NCI-H146 (cell line): ENCODE measurements around the gene RPS6KC1.

Experiments used
- DNase-seq: peaks from one replicate; lab custom pipeline; 2025; lab: John Stamatoyannopoulos, UW

The RPS6KC1 gene

GRCh38 chr1:213231795-213232231 is 180.8 kb downstream of the RPS6KC1 start:
- peak; percentile 90 for DNase-seq

- no peak for DNase-seq
Measured at GRCh38 chr1:213242883-213243282, 191.8 kb downstream of the RPS6KC1 start.

GRCh38 chr1:213244664-213245091 is 193.6 kb downstream of the RPS6KC1 start:
- peak; percentile 68 for DNase-seq

DNA sequence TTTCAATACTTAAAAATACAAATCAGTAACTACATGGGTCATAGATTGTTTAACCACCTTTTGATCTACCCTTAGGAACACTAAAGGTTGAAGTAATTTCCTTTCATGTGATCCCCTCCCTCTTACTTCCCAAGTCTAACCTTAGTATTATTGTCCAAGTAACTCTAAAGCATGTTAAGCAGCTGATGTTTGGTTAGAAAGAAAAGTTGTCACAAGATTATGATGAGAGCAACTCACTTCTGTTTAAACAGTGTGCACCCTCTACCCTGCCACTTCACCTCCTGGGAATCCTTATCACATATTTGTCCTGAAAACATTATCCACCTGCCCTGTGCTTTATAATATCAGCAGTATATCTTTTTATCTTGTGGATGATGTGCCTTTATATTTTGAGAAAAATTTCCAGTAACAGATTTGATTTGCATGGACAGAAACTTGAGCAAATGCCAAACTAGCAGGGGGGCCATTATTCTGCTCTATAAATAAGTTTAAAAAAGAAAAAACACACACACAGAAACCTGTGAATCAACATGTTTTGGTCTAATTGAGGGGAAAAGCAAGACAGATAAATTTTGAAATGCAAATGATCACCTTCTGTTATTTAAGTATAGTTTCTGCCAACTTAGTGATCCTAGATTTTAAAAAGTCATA is 194.3 kb downstream of the RPS6KC1 start:
- peak; percentile 77 for DNase-seq

DNA sequence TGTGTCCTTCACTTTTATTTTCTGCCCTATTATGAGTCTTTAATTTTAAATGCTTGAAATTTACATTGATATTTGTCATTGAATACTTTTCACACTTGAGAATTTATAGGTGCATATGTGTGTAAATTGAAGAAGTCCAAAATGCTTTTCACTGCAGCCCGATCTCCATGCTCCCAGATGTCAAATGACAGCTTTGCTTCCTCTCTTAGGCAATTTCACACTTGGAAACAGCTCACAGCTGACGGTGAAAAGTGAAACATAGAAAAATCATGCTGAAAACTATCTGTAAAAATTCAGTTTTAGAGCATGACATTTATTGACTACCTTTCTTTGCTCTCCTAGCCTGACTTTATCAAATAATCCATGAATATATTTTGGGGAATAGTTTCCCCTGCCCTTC is 196.0 kb downstream of the RPS6KC1 start:
- no peak for DNase-seq

DNA sequence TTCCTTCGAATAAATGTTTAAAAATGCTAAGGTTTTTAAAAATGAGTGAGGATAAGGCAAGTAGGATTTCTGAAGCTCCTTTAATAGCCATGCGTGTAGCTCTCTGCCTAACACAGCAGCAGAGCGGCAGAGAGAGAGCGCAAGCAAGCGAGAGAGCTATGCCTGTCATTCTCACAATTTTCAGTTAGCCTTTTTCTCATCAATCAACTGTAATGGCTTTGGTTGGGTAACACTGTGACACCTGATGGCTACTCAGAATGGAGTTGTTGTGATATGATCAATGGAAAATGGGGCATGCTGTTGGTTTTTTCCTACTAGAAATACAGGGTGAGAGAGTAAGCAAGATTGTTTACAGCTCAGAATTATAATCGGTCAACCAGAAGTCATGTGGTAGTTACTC is 198.4 kb downstream of the RPS6KC1 start:
- DNase-seq, result no peak

- no peak for DNase-seq
Measured at GRCh38 chr1:213250041-213250440, 199.0 kb downstream of the RPS6KC1 start.

- no peak for DNase-seq
Measured at GRCh38 chr1:213250446-213250845, 199.4 kb downstream of the RPS6KC1 start.

DNA sequence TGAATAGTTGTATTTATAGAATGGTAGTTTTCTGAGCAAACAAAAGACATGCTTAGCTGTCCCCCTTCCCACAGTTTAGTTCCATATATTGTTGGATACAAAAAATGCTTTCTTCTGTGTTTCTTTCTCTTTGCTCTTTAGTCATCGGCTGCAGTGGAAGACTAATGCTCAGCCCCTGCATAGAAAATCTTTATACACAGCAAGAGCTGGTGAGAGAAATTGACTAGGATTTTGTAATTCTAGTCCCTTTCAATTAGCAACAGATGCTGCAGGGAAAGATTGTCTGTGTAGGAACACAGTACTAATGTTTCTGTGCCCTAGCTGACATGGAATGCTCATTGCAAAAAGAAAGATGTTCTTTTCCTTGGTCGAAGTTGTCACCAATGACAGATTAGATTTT is 200.9 kb downstream of the RPS6KC1 start:
- DNase-seq, result peak; percentile 76

DNA sequence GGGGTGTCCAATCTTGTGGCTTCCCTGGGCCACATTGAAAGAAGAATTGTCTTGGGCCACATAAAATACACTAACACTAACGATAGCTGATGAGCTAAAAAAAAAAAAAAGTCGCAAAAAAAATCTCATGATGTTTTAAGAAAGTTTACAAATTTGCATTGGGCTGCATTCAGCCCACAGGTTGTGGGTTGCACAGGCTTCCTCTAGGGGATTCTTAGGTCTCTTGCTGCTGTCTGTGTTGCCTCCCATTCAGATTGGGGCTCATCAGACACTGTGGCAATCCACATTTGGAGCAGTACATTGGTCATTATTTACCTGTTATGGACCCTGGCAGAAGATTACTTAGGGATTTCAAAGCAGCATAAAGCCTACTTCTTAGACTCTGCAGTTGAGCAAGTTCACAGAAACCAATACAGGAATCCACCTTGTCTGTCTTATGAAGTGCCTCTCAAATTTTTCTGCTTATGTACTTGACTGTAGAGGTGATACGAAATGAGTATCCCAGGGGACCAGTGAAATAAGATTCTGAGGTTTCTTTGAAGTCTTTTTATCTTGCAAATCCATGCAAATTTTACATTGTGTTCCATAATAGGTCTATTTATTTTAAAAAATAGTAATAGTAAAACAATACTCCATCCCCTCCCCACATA is 205.5 kb downstream of the RPS6KC1 start:
- no peak for DNase-seq

GRCh38 chr1:213260311-213261075 is 209.5 kb downstream of the RPS6KC1 start:
- peak; percentile 33 for DNase-seq

- no peak for DNase-seq
Measured at GRCh38 chr1:213264531-213264930, 213.5 kb downstream of the RPS6KC1 start.

DNA sequence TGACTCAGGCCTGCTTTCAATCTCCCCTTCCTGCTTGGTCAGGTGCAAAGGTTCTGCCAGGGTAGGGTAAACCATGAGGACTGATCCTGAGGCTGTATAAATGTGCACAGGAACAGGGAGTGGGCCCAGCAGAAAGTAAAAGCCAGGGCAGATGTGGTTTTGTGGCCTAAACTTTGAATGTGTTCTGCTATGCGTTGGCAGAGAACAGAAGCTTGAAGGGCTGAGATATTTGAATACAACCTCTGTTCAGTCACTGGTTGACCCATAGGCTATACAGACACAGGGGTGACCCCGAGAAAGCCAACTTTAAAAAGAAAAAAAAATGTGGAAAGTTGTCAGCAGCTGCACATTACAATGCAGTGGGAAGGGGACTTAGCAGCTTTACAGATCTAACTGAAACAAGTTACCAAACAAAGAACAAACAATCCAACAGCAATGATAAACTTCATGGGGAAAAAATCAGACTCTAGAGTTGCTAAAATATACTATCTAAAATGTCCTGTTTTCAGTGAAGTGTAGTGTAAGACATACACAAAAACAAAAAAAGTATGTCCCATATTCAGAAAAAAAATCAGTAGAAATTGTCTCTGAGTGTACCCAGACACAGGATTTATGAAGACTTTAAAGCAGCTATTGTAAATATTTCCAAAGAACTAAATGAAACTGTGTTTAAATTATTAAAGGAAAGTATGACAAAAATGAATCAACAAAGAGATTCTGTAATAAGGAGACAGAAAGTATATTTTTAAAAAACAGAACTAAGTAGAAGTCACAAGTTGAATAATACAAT is 216.1 kb downstream of the RPS6KC1 start:
- DNase-seq, result no peak

DNA sequence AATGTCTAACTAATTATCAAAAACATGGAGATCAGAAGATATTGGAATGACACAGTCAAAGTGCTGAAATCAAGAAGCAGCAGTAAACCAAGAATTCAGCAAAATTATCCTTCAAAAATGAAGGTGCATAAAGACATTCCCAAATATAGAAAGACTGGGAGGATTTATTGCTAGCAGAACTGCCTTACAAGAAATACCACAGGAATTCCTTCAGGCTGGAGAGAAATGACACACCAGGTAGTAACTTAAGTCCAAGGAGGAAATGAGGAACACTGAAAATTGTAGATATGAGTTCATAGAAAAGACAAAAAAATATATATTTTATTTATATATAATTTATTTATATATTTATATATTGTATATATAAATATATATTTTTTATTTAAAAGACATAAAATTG is 217.2 kb downstream of the RPS6KC1 start:
- no peak for DNase-seq

DNA sequence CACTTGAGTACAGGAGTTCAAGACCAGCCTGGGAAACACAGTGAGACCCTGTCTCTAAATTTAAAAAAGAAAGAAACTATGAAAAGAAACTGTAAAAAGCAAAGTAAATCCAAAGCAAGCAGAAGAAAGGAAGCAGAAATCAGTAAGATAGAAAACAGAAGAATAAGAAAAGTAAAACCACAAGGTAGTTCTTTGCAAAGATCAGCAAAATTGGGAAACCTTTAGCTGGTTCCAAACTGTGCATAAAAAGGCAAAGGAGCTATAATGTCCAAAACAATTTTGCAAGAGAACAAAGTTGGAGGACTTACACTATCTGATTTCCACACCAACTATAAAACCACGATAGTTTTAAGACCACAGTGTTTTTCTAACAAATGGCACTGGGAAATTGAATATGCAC is 218.8 kb downstream of the RPS6KC1 start:
- DNase-seq, result no peak

DNA sequence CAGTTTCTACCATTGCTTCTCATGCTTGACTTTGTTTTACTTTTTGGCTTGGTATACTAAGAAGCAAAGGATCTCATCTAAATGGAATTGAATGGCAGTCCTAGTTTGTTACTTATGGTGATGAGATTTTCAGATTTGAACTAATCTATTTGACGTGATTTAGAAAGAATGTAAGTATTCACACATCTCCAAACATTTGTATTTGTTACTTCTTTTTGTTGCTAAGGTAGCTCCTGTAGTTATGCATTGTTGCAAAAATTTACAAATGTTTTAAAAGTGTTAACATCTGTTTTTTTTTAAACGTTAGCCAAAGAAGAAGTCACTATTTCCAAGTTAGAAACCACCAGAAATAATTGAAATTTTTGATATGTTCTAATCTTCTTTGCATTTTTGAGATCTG is 222.5 kb downstream of the RPS6KC1 start:
- DNase-seq, result no peak

GRCh38 chr1:213274140-213274539 is 223.1 kb downstream of the RPS6KC1 start:
- DNase-seq, result no peak

GRCh38 chr1:213275293-213275692 is 224.3 kb downstream of the RPS6KC1 start:
- DNase-seq, result no peak

DNA sequence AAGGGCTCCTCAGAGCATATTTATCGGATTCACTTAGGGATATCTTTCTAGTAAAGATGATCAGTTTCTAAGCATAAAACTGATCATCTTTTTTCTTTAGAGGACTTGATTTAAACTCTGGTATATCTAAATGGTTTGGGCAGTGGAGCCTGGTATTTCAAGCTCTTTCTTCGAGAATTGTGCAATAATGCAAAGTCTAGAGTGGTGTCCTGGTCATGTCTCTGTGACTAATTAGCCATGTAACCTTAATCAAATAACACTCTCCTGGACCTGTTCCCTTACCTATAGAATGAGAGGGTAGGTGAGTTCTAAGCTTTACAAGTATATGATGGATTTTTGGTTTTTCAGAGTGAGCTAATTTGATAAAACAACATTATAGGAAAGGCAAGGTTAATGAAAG is 225.2 kb downstream of the RPS6KC1 start:
- DNase-seq, result no peak

DNA sequence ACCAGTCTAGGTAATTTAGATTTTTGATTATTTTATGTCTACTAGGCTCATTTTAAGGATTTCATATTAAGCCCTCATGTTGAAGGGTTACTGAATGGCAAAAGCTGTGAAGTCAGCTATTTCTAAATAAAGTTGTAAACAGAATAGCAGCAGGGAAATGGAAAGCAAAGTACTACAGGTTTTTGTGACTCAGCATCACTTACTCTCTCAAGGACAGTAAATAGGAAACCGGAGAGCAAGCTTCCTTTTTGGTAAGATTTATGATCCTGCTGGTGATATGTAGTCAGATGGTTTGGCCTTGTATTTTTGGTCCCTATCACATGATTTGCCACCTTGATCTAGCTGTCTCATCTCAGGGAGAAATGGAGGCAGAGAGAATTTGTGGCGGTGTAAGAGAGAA is 226.0 kb downstream of the RPS6KC1 start:
- no peak for DNase-seq

DNA sequence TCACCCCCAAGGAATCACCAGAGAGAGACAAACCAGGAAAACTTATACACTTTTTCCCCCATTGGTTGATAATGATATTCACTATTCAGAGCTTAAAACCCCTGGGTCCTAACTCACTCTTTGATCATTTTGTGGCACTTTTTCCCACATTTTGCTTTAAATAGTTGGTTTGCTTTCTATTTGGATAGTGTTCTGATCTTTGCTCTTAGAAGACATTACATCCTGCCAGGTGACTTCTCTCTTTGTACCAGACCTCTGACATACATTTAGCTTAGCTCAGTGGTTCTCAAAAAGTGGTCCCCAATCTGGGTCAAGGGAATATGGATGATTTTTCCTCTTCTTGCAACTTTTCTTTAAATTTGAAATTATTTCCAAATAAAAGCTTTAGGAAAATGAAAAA is 228.4 kb downstream of the RPS6KC1 start:
- DNase-seq, result no peak

- DNase-seq, result no peak
Measured at GRCh38 chr1:213281640-213282301, 230.7 kb downstream of the RPS6KC1 start.
